HCT116 (cell line): Measurements from ENCODE around the gene SF3A2.

Source experiments
- CTCF ChIP-seq, 3 experiments: fragments of 200-600 bp in 1 of 3; sonication (generic) in 1 of 3; IDR thresholded peaks in 2 of 3; conservative IDR thresholded peaks in 1 of 3; 2 replicates each; pipeline ENCODE4 v1.5.1; 2012 to 2017; ENCODE audit warnings: low read depth in 2 of 3, low read length in 2 of 3, antibody characterized with exemption in 1 of 3, borderline replicate concordance in 1 of 3, control low read depth in 1 of 3, mild to moderate bottlenecking in 1 of 3, mixed read lengths in 1 of 3, mixed run types in 1 of 3, moderate library complexity in 1 of 3; ENCODE audit not compliant: insufficient read depth in 1 of 3
- EGR1 ChIP-seq: IDR thresholded peaks from 2 replicates; pipeline ENCODE4 v1.6.1; 2012; ENCODE audit warnings: low read depth
- EZH2 ChIP-seq: fragments of 200-600 bp; sonication (generic); IDR thresholded peaks from 2 replicates; pipeline ENCODE4 v1.6.1; 2017; ENCODE audit warnings: antibody characterized with exemption, mixed run types
- POLR2A ChIP-seq: IDR thresholded peaks from 2 replicates; pipeline ENCODE4 v1.7.0; 2011; ENCODE audit warnings: borderline replicate concordance; ENCODE audit not compliant: insufficient read depth, insufficient read length; ENCODE audit errors: extremely low read depth
- POLR2AphosphoS5 ChIP-seq: IDR thresholded peaks from 2 replicates; pipeline ENCODE4 v1.6.1; 2011; ENCODE audit warnings: mild to moderate bottlenecking, low read depth, low read length, moderate library complexity
- SP1 ChIP-seq: IDR thresholded peaks from 2 replicates; pipeline ENCODE4 v1.6.1; 2012; ENCODE audit warnings: low read depth
- YY1 ChIP-seq: IDR thresholded peaks from 2 replicates; pipeline ENCODE4 v1.6.1; 2011; ENCODE audit warnings: low read length, low read depth, moderate library complexity, mild to moderate bottlenecking; ENCODE audit not compliant: insufficient replicate concordance; ENCODE audit errors: extremely low read depth
- ZBTB33 ChIP-seq: IDR thresholded peaks from 2 replicates; pipeline ENCODE4 v1.6.1; 2011; ENCODE audit warnings: mild to moderate bottlenecking, low read length, moderate library complexity; ENCODE audit not compliant: insufficient replicate concordance; ENCODE audit errors: extremely low read depth
- ZFX ChIP-seq: fragments of 450-650 bp; IDR thresholded peaks from 2 replicates; pipeline ENCODE4 v1.6.1; 2017
- ZNF274 ChIP-seq: fragments of 200-500 bp; sonication (Bioruptor generic); IDR thresholded peaks from 2 replicates; pipeline ENCODE4 v1.6.1; 2014; ENCODE audit warnings: mild to moderate bottlenecking, low read depth, low read length, inconsistent platforms

- TF ChIP-seq YY1 (no peak), CTCF (IDR thresholded peaks at IDR 0.05 in 2 of 3, conservative IDR thresholded peaks at IDR 0.05 in 1 of 3; ENCODE audit: borderline replicate concordance in 1 of 3, insufficient read depth in 1 of 3, low read depth in 2 of 3, low read length in 2 of 3) (no peak), EZH2 (no peak), POLR2A (no peak), EGR1 (no peak), ZBTB33 (no peak), POLR2AphosphoS5 (no peak), SP1 (no peak), ZFX (no peak), ZNF274 (no peak)
Observed at GRCh38 chr19:2223959-2224358, 12.7 kb upstream of the SF3A2 start.
